HG03095 (cell line): ENCODE results near the gene FBF1.
"Not testable (repeated sequence)": the region's sequence is repeated elsewhere in the genome, so short reads cannot be mapped to it uniquely, and the experiment has no call there.

Source experiments
- ATAC-seq: cut with Tn5 transposase; IDR thresholded peaks from one replicate; pipeline ENCODE4 v1.9.1; 2021; ENCODE audit warnings: moderate library complexity; ENCODE audit not compliant: unreplicated experiment

Gene FBF1

DNA sequence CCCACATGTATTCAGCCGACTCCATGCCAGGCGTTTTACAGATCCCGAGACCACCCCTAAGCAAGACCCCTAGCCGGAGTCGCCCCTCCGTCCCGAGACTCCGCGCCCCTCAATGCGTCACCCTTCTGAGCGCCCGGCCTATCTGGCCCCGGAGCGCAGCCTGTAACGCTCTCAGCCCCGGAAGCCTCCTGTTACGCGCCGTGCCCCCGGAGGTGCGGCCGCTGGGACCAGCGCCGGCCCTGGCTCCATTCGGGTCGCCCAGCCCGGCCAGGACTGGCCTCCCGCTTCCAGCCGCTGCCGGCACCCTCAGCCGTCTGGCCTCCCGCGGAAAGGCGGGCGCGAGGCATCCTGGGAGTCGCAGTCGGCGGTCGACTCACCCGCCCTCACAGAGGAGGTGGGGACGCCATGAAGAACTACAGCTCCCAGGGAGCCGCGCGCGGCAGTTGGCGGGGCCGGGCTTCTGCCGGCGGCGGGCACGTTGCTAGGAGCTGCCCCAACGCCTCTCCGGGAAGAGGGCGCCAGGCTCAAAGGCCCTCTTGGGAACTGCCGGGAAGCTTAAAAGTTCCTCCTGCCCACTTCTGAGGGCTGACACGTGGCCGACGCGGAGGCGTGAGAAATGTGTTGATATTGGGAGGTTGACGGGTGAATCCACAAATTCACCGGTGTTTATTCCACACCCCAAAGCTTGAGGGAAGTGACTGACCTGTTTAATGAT lies at the start of gene FBF1:
FBF1 (minus strand) TSS at position 316 of the 715 bp plus-strand sequence. CDS start 2,893 bp downstream, outside the sequence.
- peak; percentile 92 for ATAC-seq

DNA sequence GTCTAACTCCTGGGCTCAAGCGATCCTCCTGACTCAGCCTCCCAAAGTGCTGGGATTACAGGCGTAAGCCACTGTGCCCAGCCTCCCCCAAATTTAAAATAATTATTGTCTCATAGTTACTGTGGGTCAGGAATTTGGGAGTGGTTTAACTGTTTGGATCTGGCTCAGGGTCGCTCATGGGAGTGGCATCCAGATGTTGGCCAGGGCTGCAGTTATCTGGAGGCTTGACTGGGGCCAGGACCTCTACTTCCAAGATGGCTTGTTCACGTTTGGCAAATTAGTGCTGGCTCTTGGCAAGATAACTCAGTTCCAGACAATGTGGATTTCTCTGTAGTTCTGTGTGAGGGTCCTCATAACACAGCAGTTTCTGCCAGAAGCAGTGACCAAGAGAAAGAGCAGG lies 46.2 kb upstream of the FBF1 start:
- no peak for ATAC-seq

DNA sequence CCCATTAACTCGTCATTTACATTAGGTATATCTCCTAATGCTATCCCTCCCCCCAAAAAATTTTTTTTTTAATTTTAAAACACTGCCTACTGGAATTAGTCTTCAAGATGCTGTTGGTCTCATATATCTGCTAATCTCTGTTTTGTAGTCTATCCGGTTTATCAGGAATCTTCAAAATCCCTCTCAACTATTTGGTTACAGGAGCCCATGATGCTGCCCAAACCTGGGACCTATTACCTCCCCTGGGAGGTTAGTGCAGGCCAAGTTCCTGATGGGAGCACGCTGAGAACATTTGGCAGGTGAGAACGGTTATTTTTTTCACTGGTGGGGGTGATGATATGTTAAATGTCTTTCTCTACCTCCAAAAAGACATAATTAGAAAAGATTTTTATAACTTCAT lies 45.1 kb upstream of the FBF1 start:
- no peak for ATAC-seq

GRCh38 chr17:75983501-75984181 lies 42.8 kb upstream of the FBF1 start:
- no peak for ATAC-seq

DNA sequence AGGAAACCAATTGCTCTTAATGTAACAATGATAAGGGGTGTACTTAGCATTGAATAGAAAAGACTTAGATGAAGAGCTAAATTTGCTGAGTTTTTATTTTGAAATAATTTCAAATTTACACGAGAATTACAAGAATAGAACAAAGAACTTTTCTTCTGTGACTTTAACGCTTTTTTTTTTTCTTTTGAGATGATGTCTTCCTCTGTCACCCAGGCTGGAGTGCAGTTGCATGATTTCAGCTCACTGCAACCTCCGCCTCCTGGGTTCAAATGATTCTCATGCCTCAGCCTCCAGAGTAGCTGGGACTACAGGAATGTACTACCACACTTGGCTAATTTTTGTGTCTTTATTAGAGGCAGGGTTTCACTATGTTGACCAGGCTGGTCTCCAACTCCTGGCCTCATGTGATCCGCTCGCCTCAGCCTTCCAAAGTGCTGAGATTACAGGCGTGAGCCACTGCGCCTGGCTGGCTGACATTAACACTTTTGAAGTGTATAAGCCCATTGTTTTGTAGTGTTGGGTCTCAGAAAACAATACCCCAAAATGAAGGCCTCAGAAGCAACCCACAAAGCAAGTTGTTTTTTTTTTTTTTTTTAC lies 40.3 kb upstream of the FBF1 start:
- ATAC-seq = no peak

DNA sequence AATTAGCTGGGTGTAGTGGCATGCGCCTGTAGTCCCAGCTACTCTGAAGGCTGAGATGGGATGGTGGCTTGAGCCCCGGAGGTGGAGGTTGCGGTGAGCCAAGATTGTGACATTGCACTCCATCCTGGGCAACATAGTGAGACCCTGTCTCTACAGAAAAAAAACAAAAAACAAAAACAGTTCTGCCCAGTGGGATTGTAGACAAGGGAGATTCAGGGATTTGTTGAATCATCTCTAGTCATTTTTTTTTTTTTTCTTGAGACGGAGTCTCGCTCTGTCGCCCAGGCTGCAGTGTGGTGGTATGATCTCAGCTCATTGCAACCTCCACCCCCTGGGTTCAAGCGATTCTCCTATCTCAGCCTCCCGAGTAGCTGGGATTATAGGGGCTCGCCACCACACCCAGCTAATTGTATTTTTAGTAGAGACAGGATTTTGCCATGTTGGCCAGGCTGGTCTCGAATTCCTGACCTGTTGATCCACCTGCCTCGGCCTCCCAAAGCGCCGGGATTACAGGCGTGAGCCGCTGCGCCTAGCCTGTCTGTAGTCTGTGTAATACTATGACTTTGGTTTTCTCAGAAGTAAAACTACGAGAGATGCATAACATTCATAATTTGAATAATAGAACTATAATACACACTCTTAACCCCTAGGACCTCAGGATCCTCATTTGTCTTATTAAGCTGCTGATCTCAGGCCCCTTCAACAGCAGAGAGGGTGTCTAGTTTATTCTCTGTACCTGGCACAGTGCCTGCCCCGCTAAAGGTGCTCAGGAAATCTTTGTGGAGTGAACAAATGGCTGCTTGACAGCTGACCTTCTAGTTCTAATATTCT lies 39.6 kb upstream of the FBF1 start:
- no peak for ATAC-seq

- peak; percentile 17 for ATAC-seq
These were observed 38.9 kb upstream of the FBF1 start for GRCh38 chr17:75979705-75980187.

DNA sequence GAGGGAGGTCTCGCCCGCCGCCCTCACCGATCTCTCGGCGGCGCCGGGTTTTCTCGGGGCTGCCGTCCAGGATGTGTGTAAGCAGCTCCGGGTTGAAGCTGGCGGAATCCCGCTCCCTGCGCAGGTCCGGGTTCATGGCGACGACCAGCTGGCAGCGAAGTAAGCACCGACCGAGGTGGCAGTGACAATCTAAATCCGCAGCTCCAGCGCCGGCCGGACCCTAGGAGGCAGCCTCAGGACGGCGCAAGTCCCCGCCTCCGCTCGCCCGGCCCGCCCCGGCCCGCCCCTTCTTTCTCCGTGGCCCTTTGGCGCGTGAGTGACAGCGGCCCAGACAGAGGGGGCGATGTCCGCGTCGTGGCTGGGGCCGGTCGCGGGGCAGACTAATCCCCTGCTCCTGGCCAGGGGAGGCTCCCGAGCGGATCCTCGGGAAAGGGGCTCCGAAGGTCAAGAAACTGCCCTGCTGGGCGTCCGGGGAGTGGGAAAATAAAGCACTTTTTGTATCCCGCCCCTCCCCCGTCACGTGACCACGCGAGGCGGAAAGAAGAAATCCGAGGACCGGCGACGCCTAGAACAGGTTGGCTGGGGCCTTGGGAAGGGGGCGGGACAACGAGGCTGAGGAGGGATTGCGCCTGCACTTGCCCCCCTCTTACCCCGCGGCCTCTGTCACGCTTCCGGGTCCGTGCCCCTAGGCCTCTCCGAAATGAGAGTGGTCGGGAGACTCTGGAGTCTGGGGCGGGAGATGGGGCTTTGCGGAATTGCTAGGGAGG lies 38.3 kb upstream of the FBF1 start, which contains the start of the genes ACOX1 and TEN1:
ACOX1 (minus strand) TSS at position 229 of the 767 bp plus-strand sequence; CDS start at position 136, 93 bp downstream.
TEN1 (plus strand) TSS at position 303 of the 767 bp plus-strand sequence. CDS start 6,953 bp downstream, outside the sequence.
- peak; percentile 88 for ATAC-seq

GRCh38 chr17:75976175-75976848 lies 35.5 kb upstream of the FBF1 start:
- no peak for ATAC-seq

GRCh38 chr17:75975757-75976174 lies 34.9 kb upstream of the FBF1 start:
- ATAC-seq = no peak

GRCh38 chr17:75975187-75975586 lies 34.3 kb upstream of the FBF1 start:
- ATAC-seq = not testable (repeated sequence)

- no peak for ATAC-seq
These were observed 29.8 kb upstream of the FBF1 start for GRCh38 chr17:75970626-75971025.

DNA sequence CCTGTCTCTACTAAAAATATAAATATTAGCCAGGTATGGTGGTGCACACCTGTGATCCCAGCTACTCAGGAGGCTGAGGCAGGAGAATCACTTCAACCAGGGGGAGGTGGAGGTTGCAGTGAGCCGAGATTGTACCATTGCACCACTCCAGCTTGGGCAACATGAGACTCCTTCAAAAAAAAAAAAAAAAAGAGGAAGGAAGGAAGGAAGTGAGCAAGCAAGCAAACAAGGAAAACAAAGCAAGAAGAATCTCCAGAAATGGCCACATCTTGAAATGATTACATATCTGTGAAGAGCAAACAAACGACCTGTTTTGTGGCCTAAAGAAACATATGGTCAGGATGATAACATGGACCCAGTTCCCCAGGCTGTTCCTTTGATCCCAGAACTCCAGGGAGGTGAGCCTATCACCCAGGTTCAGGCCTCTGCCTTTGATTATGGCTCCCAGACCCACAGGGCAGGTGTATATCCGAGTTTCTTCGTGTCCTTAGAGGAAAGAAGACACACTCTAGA lies 29.2 kb upstream of the FBF1 start:
- no peak for ATAC-seq

DNA sequence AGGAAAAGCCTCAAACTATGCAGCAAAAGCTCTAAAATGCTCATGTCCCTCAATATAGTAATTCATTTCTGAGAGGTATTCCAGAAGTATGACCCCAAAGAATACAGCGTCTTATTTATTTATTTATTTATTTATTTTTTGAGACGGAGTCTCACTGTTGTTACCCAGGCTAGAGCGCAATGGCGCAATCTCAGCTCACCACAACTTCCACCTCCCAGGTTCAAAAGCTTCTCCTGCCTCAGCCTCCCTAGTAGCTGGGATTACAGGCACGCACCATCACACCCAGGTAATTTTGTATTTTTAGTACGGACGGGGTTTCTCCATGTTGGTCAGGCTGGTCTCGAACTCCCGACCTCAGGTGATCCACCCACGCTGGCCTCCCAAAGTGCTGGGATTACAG lies 28.2 kb upstream of the FBF1 start:
- ATAC-seq = not testable (repeated sequence)

- ATAC-seq = no peak
These were observed 24.6 kb upstream of the FBF1 start for GRCh38 chr17:75965468-75965867.

DNA sequence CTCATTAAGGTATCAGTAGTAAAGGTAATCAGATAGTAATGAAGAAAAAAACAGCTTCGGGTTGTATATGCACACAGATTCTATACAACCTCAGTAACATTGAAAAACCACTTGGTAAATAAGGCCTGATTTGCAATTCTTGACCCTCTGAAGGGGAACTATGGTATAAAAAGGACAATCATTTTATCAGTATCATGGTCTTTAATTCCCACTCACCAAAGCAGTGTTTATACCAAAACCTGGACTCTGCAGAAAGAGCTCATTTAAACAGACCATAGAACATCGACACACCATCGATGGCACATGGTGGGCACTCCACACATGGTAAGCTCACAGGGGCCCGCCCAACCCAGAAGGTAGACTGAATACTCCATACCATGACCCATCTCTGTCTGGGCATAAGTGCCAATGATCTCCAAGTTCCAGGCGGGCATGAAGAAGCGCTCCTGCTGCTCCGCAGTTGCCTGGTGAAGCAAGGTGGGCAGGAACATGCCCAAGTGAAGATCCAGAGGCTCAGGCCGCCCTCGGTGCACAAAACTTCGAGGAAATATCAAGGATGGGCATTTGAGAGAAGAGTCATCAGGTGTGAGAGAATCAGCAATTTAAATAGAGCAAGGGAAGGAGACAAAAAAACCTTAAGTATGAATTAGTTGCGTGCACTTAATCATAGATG lies 19.1 kb upstream of the FBF1 start:
- ATAC-seq = no peak

DNA sequence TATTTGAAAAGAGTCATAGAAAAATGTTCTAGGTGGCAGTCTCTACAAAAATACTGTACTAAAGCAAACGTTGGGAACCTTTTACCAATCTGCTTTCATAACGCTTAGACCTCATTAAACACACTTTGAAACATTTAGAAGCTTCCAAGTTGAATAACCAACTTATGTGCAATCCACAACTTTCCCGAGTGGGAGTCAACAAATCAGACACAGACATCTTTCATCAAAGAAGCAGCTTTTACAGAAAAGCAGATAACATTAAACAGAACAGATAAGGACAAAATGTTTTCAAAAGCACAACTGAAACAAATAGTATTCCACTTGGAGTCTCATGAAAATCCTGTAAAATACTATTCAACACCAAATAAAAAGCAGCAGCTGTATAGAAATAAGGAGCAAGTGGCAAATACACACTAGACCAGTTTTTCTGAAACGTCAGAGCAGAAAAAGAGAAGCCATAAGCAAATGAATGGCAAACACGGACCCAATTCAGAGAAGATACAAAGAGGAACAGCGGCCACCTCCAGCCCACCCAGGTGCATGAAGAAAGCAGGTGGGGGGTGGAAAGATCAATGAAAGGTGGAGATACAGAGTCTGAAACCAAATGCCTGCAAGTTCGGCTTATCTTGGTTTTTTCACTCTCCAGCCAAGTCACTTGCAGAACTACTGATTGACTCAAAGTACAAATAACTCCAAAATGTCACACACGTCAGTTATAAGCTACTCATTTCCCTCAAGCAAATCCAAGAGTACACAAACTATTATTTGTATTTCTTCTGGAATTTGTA lies 18.4 kb upstream of the FBF1 start:
- no peak for ATAC-seq
